Measurements from ENCODE around the gene AQP12A. TPM values are rescaled to one million over a fixed set of nuclear protein-coding genes. Genes with fewer than 3 reads are reported as not detected.
A peak's percentile ranks its signal among the peaks of the same experiment; 100 is the strongest.

AQP12A gene
- total RNA-seq, 1 donor from 2014 or later = not detected

DNA sequence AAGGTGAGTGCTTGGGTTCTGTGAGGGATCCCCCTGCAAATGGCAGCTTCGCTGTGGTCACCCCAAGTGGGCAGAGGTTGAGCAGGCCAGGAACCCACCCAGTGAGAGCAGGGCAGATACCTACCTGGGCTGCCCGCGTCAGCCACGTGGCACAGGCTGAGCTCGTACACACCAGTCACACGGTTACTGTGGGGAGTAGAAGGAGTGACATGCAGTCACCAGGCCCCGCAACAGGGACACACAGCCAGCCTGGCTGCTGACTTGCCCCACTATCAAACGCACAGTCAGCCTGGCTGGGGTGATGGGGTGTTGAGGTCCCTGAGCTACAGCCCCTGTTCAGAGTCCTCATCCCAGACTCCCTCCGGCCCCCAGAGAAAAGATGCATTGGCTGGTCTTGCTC lies 32.2 kb downstream of the AQP12A start:
- no peak for DNase-seq

DNA sequence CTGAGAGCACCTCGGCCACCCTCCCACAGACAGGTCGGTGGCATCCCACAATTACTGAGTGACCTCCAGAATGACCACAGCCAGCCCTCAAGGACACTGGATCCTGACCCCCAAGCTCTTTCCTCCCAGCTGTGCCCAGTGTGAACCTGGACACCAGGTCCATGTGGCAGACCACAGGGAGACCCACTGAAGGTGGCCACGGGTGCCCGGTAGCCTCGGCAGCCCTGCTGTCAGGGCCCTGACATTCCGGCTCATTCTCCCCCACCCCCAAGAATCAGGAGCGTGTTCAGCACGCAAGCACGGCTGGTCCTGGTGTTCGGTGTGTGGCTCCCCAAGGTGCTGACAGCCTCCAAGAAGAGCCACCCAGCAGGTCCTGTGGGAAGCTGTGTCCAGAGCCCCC lies 32.8 kb downstream of the AQP12A start:
- DNase-seq = no peak

DNA sequence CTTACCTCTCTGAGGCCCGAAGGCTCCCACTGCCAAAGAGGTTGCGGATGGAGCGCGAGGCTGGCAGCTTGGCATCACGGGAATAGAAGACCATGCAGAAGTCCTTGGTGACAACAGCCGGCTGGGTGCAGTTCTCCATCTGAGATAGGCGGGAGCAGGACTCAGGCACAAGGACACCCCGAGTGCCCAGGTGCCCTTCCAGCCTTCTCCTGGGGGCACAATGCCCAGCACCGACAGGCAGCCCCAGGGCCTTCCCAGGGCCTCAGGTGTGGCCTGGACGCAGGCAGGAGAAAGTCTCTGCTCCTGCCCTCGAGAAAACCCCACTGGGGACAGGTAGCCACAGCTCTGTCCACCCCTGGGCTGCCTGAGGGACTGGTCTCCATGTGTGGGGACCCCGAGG lies 33.6 kb downstream of the AQP12A start:
- no peak for DNase-seq

DNA sequence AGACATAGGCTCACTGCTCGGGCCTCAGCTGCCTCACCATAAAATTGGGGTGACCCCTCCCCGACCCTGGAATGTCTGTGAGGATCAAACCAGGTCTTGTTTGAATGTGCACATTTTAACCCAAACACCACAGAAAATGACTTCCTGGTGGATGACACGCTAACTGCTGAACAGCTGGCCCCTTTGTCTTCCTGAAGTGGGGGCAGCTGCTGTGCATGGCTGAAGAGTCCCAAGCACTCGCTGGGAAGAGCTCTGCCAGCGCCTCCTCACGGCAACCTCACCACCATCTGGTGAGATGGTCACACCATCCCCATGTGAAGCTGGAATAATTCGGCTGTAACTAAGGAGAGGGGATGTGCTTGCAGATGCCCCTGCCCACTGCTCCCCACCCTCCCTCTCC lies 34.0 kb downstream of the AQP12A start:
- no peak for DNase-seq

DNA sequence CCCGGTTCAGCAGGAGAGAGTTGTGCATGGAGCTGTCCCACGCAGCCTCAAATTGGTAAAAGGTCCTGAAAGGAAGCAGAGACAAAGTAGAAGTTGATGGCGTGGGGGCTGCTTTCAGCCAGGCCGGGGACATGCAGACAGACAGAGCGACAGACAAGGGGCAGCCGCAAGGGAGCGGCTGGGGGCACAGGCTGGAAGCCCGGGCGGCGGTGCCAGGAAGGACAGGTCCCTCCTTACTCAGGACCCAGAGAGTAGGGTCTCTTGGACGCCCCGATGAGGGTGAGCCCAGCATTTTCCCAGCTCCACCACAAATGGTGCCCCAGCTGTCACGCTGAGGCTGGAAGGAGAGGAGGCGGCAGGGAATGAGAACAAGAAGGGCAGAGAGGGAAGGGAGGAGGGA lies 35.2 kb downstream of the AQP12A start:
- DNase-seq = no peak

DNA sequence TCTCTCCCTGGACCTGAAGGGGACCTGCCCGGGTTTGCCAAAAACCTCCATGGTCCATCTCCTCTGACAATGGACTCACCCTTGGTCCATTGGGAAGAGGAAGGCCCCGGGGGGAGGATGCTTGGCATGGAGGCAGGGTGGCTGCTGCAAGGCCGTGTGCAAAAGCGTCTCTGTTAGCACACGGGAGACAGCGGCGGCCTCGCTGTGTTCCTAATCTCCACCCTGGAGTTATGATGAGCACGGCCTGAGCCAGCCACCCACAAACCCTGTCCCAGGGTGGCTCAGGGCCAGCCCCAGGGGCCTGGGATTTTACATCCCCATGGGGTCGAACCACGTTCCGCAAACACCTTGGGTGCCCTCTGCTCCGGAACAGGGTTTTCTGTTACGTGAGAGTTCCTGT lies 35.8 kb downstream of the AQP12A start:
- DNase-seq = no peak

DNA sequence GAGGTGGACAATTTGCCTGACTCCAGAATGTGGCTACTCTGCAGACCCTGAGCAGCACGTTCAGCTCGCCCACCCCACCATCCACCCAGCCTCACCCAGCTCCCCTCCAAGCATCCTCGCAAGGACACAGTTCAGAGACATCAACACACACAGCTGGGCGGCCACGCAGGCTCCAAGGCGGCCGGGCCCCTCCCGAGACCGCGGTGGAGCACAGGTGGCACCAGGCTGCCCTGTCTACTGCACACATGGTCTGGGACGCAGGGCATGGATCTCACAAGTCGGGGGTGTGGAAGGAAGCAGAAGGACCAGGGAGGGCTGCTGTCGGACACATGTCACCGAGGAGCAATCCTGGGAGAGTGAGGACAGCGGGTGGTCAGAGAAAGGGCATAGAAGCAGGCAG lies 36.2 kb downstream of the AQP12A start:
- no peak for DNase-seq

DNA sequence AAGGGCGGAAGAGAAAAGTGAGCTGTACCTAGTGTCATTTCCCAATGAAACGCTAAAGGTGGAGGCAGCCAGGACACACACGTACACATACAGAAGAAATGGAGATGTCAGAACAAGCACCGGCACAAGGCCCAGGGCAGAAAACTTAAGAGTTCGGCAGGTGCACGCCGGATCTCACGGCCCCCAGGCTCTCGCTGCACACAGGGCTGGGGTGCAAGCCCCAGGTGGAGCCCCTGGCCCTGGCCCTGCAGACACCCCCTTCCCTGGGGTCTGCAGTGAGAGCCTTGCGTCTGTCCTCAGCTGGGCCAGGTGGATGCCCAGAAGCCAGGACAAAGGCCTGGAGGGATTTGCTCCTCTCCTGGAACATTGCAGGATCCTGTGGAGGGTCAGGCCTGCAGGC lies 36.7 kb downstream of the AQP12A start:
- DNase-seq = no peak

DNA sequence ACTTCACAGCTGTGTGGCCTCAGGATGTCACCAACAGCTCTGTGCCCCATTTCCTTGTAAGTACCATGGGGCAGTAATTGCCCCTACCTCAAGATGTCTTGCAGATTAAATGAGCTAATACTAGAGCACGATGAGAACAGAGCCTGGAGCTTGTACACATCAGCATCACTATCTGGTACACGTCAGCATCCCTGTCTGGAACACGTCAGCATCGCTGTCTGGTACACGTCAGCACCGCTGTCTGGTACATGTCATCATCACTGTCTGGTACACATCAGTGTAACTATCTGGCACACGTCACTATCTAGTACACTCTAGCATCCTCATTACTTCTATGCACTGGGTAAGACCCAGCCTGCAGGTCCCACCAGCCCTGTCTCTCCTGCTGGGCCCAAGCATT lies 37.2 kb downstream of the AQP12A start:
- no peak for DNase-seq

DNA sequence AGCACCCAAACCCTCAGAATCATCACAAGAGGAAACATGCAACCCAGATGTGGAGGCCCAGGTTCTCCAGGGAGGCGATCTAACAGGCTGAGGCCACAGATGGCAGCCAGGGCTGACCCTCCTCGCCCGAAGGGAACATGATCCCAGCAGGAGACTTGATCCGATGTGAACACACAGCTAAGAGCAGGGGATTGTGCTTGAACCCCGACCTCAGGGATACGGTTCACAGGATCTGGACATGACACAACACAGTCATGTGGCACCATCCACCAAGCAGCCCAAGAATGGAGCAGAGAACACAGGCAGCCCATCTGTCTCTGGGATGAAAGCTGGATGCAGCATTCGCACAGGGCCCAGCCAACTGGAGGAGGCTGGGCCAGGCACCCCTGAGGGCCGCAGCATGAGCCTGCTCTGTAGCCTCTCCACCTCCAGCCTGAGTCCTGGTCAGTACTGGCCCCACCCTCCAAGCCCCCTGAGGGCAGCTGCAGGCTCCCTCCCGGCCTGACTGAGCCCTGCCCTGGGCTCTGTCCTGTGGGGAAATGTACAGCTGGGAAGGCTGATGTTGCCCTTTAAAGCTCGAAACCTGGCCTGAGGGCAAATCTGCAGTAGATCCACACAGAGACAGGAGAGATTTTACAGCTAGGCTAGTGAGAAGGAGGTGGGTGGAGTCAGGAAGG lies 39.0 kb downstream of the AQP12A start:
- DNase-seq = no peak

DNA sequence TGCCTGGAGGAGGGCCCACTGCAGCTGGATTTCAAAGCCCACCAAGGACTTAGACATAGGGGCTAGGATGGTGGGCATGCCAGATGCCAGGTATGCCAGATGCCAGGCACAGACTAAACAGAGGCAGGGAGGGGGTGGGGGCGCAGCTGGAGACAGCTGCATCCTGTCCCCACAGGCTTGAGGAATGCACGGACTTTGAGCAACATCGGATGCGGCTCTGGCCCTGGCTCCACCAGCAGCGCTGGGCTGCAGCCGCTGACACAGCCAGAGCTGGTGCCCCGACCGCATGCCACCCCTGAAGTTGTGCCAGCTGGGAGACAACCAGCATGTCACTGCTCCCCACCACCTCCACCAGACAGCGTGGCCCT lies 39.5 kb downstream of the AQP12A start:
- DNase-seq = peak; percentile 7

DNA sequence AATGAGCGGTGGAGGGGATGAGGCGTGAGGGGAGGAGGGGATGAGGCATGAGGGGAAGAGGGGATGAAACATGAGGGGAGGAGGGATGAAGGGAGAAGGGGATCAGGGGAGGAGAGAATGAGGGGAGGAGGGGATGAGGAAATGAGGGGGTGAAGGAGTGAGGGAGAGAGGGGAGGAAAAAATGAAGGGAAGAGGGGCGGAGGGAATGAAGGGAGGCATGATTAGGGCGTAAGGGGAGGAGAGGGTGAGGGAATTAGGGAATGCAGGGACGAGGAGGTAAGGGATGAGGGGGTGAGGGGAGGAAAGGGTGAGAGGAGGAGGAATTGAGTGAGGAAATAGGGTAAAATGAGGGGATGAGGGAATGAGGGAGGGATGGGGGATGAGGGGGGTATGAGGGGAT lies 40.5 kb downstream of the AQP12A start:
- DNase-seq = no peak

DNA sequence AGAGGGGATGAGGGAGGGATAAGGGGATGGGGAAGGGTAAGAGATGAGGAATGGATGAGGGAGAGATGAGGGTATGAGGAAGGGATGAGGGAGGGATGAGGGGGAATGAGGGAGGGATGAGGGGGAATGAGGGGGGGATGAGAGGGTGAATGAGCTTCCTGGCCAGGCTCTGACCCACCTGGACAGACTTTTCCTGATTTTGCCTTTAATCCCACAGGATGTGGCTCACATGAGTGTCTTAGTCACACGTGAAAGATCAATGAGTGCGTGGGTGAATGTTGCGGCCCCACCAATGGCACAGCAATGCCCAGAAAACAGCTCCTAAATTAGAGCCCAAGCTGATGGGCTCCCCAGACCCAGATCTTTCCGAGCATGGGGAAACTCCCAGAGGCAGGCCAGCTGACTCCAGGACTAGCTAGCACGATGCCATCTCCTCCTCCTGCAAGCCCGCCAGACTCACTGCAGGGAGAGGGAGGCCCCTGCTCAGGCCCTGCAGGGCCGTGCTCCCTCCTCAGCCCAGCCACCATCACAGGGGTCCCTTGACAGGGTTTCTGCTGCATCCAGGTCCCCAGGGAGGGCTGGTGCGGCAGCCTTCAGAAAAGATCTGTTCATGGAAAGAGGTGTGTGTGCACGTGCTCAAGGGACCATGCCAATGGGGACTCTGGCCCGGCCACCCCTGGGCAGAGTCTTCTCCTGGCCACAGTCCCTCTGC lies 41.4 kb downstream of the AQP12A start:
- DNase-seq = no peak

DNA sequence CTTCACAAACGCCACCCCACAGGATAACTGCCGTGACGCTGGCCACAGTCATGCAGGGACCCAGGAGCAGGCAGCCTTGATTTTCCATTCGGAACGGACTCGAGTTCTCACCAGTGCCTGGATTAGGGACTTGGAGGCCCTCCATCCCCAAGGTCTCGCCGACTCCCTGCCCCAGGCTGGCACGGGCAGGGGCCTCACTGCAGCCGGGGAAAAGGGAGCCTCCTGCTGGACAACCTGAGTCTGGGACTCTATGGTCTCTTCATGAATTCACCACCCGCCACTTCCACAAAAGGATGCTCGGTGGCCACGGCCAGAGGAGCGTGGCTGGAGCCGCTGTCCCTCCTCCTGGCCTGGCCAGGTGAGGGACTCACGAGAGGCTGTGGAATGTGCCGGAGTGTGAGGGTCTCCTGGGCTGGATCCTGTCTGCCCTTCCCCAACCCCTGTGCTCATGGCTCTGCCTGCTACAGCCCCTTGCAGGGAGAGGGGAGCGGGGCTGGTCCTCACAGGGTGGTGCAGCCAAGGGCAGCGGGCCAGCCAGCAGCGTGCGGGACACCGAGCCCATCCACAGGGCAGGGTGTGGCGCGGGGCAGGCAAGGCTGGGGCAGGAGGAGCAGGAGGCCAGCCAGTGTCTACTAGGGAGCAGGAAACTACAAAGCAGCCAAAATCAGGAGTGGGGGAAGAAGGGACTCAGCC lies 42.3 kb downstream of the AQP12A start:
- DNase-seq = no peak

DNA sequence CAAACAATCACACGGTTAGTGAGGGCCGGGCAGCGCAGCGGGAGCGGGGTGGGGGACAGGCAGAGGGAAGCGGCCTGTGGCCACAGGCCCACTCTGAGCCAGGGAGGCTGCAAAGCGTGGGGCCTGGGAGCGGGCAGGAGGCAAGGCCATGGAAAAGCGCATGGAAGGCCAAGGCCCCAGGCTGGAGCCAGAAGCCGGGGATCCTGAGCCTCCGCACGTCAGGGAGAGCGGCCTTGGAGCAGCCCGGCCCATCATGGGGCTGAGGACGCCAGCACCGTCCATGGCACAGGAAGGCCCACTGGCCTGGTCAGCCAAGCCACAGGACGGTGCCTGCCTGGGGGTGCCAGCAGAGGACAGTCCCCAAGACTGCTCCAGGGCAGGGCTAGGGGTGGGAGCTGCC lies 43.1 kb downstream of the AQP12A start:
- DNase-seq = no peak

DNA sequence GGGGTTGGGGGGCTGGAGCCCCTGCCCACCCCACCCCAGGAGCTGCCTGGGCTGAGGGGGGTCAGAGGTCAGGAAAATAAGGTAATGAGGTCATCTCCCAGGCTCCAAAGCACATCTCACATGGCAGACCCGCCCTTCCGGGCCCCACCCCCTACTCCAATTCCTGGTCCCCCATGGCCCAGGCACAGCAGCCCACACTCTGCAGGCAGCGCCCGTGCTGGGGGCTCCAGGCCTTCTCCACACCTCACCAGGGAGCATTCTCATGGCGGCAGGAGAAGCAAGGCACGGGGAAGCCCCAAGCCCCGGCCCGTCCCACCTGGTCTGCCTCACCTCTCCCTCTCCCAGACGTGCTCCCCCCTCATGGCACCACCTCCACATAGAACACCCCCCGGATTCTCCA lies 43.8 kb downstream of the AQP12A start:
- no peak for DNase-seq

DNA sequence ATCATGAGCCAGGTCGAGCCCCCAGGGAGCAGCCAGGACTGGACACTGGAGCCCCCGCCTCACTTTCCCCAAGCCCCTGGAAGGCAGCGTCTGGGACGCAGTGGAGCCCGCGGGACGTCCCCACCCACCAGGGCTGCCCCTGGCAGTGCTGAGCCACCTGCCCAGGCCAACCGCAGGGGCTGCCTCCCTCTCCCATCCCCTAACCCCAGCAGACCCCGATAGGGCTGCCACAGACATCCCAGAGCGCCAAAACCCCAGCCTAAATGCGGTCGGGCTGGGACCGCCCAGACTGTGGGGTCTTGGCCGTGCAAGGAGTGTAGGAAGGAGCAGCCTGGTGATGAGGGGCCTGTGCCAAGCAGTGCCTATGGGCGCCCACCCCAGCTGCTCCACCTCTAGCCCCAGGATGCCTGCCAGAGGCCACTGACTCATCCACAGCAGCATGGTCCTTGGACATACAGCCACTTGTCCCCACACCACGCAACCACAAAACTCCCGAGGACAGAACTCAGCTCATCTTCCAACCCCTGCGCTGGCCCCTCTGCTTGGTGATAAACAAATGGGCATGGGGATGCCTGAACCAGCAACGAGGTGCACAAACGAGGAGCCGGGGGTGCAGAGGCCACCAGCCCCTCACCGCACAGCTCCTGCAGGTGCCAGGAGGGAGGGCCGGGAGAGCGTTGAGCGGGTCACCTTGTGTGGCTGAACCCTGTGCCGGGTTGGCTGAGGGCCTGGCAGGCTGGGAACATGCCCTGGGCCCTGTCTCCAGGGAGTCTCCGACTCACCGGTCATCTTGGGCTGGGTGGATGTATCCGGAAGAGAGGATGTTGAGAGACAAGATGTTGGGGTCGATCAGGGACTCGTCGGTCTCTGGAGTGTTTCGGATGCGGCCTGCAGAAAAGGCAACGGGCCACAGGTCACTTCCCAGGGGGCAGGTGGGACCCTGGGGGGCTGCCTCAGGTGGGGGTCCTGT lies 44.9 kb downstream of the AQP12A start:
- no peak for DNase-seq

DNA sequence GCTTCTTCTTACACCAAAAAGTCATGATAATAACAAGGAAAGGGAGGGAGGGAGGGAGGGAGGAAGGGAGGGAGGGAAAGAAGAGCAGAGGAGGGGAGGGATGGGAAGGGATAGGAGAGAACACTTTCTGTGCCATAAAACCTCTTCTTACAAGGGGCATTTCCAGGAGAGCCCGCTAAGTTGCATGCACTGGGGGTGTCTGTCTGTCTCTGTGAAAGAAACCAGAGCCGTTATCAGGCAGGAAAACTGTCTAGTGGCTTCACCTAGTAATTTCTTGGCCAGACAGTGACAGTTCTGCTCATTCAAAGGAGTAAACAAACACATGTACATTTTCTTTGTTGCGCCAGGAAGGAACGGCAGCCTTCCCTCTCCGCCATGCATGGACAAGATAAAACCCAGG lies 45.8 kb downstream of the AQP12A start:
- DNase-seq = no peak

DNA sequence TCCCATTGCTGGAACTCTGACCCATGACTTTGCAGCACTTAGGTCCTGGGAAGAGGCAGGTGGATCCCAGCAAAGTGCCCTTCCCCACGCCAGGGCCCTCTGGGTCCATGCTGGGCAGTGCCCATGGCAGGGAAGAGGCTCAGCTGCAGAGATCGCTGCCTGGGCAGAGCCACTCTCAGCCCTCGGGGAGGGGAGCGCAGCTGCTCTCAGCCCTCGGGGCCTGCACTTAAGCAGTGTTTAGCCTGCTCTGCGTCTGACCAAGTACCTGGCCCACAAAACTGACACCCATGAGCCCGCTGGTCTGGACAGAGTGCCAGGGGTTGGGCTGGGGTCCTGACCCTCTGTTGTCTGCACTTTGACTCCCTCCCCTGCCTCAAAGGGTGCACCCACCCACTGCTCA lies 46.3 kb downstream of the AQP12A start:
- DNase-seq = no peak

DNA sequence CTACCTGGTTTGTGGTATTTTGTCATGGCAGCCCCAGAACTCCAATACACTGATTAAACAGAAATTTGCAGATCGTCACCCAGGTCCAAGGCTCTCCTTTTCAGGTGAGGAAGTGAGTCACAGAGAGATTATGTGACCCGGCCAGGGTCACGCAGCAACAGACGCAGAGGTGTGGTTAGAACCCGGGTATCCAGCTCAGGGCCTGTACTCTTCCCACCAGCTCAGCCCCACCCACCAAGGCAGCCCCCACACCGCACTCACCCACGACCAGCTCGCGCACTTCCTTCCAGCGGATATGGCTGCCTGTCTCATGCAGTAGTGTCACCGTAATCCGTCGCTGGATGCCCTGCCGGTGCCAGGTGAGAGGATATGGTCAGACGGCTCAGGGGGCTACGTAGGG lies 48.1 kb downstream of the AQP12A start:
- no peak for DNase-seq

DNA sequence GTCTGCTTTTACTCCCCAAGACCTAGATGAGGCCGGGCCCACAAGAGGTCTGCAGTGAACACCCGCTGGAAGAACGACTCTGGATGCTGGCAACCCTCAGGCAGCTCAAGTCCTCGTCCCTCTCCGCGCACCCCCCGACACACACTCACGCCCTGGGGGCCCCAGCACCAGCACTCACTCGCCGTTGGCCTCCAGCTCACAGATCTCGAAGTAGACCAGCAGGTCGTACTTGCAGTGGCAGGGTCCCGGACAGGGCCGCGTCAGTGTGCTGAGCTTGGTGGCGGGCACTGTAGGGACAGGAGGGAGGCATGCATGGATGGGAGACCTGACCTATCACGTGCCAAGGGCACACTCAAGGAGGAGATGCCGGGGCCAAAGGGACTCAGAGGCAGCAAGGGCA lies 49.4 kb downstream of the AQP12A start:
- no peak for DNase-seq

DNA sequence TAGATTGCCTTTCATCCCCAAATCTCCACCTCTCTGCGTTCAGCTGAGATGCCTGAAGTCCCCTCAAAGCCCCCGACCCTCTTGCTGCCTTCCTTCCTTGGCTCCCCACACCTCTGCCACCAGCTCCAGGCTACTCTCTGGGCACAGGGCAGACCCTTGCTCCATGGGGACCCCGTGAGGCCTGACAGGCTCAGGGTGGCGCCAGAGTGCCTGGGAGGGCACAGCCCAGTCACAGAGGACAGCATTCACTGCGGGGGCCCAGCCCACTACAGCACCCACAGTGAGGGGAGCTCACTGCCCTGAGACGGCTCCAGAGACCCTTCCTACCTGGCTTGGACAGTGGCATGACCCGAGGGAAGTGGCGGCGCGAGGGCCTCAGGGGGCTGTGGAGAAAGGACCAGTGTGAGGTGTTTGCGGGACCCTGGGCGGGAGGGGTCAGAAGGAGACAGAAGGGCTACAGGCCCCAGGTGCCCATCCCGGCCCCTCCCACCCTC lies 51.0 kb downstream of the AQP12A start:
- DNase-seq = no peak

Measured in skin of body (tissue), 2 donors.